Ectodermal cell (in vitro differentiated cells): ENCODE measurements around the gene SLC17A7.

Source experiments
- H3K27ac ChIP-seq: 2 replicates; pipeline ENCODE4 v1.7.0; 2013; ENCODE audit warnings: mild to moderate bottlenecking, low read depth, low read length; ENCODE audit not compliant: insufficient read depth, poor library complexity, severe bottlenecking
- H3K27me3 ChIP-seq: 2 replicates; pipeline ENCODE4 v1.7.0; 2013; ENCODE audit warnings: mild to moderate bottlenecking, low read length; ENCODE audit not compliant: insufficient read depth, control insufficient read depth, poor library complexity, severe bottlenecking
- H3K36me3 ChIP-seq: one replicate; pipeline ENCODE4 v1.7.0; 2013; ENCODE audit warnings: low read length; ENCODE audit not compliant: control insufficient read depth, insufficient read depth
- H3K4me1 ChIP-seq: one replicate; pipeline ENCODE4 v1.7.0; 2013; ENCODE audit warnings: low read length; ENCODE audit not compliant: control insufficient read depth, insufficient read depth
- H3K4me3 ChIP-seq: 2 replicates; pipeline ENCODE4 v1.7.0; 2013; ENCODE audit warnings: low read depth, low read length, control low read depth; ENCODE audit not compliant: insufficient read depth
- H3K9me3 ChIP-seq: 2 replicates; pipeline ENCODE4 v1.7.0; 2013; ENCODE audit warnings: mild to moderate bottlenecking, low read length, moderate library complexity; ENCODE audit not compliant: control insufficient read depth
- WGBS, 2 experiments: methylation state at CpG; one replicate each; pipeline ENCODE4 v1.1.7; 2013; ENCODE audit warnings: missing lambda C conversion rate in 2 of 2; 5-methylcytosine and 5-hydroxymethylcytosine counted together

SLC17A7 gene

DNA sequence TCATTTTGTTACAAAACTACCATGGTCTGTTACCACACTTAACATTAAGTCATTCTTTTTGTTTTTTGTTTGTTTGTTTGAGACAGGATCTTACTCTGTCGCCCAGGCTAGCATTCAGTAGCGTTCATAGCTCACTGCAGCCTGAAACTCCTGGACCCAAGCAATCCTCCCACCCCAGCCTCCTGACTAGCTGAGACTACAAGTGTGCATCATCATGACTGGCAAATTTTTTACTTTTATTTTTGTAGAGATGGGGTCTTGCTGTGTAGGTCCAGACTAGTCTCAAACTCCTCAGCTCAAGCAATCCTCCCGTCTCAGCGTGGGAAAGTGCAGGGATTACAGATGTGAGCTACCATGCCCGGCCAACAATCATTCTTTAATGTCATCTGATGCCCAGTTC, 15.0 kb upstream of the SLC17A7 start:
- H3K27ac ChIP-seq, result no peak overlapping the region
- no peaks in the 10 kb centered on the region for H3K9me3 ChIP-seq
- WGBS, 2 experiments, result 91 to 96% methylated on average over 5 of the region's 5 CpGs
- no peak overlapping the region for H3K4me3 ChIP-seq
- no peaks in the 10 kb centered on the region for H3K27me3 ChIP-seq
- peaks cover 12% of the 10 kb centered on the region for H3K36me3 ChIP-seq
- H3K4me1 ChIP-seq, result no peaks in the 10 kb centered on the region

DNA sequence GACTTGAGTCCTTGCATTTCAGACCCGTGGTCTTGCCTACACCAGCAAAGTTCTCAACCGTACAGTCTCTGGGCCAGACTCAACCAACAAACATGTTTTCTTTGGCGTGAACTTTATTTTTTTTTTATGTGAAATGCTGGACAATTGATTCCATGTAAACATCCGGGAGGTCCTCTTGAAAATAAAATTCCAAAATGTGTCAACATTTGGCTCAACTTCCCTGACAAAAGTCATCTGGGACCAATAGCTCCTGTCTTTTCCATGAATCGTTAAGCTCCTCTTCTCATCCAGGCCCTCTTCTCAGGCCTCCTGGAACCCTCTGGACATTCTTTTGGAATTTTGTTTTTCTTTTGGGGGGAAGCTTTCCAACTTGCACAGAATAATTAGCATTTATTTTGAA, 14.4 kb upstream of the SLC17A7 start:
- H3K4me3 ChIP-seq, result no peak overlapping the region
- H3K36me3 ChIP-seq, result peaks cover 12% of the 10 kb centered on the region
- no peak overlapping the region for H3K27ac ChIP-seq
- no peaks in the 10 kb centered on the region for H3K27me3 ChIP-seq
- H3K9me3 ChIP-seq, result no peaks in the 10 kb centered on the region
- 95% methylated on average over 5 of the region's 5 CpGs for WGBS, 2 experiments
- peaks cover under 1% of the 10 kb centered on the region for H3K4me1 ChIP-seq

DNA sequence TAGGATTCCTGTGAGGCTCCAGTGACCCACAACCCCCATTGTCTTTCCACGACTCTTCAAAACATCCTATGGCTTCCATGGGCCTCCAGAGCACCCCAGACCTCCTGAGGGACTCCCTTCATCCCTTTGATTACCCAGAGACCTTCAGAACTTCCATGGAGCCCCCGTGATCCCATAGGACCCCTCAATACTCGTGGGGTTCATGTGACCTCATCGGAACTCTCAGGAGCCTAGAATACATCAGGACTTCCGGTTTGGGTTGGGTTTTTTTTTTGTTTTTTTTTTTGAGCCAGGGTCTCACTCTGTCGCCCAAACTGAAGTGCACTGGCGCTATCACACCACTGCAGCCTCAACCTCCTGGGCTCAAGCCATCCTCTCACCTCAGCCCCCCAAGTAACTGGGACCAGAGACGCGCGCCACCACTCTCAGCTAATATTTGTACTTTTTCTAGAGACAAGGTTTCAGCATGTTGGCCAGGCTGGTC, 12.5 kb upstream of the SLC17A7 start:
- peak overlapping the region; percentile 93 for H3K27ac ChIP-seq
- no peaks in the 10 kb centered on the region for H3K27me3 ChIP-seq
- H3K9me3 ChIP-seq, result no peaks in the 10 kb centered on the region
- WGBS, 2 experiments, result 43 to 45% methylated on average over 10 of the region's 10 CpGs
- H3K36me3 ChIP-seq, result peaks cover 10% of the 10 kb centered on the region
- peaks cover 6% of the 10 kb centered on the region for H3K4me1 ChIP-seq
- H3K4me3 ChIP-seq, result peak overlapping the region; percentile 88

DNA sequence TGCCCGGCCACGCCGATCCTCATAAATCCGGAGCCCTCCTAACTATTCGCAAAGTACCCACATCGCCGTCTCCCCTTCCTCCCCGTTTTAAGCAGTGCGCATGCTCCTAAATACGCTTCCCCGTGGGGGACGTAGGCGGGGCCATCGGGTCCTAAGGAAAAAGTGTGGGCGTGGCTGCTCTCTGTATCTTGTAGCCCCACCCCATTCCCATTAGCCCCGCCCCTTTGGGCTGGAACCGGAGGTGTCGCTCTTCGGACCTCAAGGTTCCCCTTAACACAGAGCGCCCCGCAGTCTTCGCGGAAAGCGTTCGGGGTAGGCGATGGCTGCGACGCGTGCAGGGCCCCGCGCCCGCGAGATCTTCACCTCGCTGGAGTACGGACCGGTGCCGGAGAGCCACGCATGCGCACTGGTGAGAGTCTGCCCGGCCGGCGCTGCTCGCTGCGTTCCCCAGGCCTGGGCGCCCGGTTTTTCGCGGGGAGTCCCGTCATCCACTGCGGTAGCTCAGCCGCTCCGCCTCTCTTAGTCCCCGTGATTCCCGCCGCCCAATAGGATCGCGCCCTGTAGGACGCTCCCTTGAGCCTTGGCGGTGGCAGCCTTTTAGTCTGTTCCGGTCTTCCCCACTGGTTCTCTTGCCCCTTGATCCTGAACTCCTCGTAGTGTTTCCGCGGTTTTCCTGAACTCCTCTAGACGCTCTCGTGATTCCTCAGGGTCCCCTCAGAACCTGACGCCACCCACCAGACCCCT, 11.9 kb upstream of the SLC17A7 start, which contains the start of gene ALDH16A1:
Gene ALDH16A1, plus strand, starts transcription at position 213 of the 744 bp plus-strand sequence. Its CDS starts 107 bp downstream, at position 320.
- H3K4me1 ChIP-seq, result peaks cover 6% of the 10 kb centered on the region
- no peaks in the 10 kb centered on the region for H3K27me3 ChIP-seq
- H3K36me3 ChIP-seq, result peaks cover 15% of the 10 kb centered on the region
- WGBS, 2 experiments, result 0% methylated on average over 66 of the region's 66 CpGs
- peak within 1 kb of the TSS; percentile 88 for H3K4me3 ChIP-seq
- H3K27ac ChIP-seq, result peak within 1 kb of the TSS; percentile 93
- no peaks in the 10 kb centered on the region for H3K9me3 ChIP-seq

DNA sequence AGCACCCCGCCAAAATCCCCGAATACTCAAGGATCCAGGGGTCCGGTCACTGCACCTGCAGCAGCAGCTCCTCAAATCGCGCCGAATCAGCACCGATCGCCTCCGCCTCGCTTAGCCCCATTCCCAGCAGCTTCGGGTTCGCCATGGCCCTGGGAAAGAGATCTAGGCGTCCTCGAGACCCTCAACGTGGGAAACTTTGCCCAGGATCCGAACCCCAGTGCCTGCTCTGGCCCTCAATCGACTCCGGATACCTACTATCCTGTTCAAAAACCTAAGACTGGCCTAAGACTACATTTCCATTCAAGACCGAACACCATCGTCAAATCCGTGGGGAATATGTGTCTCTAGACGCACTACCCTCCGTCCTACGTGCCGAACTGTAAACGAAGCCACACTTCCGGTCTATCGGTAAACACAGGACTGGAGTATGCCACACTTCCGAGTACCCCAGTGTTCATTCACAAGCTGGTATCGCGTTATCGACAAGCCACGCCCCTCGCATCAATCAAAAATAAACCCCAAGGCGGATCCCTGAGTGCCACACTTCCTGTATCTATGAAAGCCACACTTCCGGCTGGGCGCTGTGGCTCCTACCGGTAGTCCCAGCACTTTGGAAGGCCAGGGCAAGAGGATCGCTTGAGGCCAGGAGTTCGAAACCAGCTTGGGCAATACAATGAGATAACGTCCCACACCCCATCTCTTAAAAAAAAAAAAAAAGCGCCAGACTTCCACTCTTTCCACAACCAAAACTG, 10.3 kb upstream of the SLC17A7 start, which contains the start of gene PIH1D1:
Gene PIH1D1, minus strand, starts transcription at position 385 of the 752 bp plus-strand sequence. Its CDS starts 240 bp downstream, at position 145.
- H3K36me3 ChIP-seq, result peaks cover 19% of the 10 kb centered on the region
- no peaks in the 10 kb centered on the region for H3K27me3 ChIP-seq
- H3K27ac ChIP-seq, result peak within 1 kb of the TSS; percentile 93
- H3K9me3 ChIP-seq, result no peaks in the 10 kb centered on the region
- H3K4me3 ChIP-seq, result peak within 1 kb of the TSS; percentile 96
- H3K4me1 ChIP-seq, result peaks cover 6% of the 10 kb centered on the region
- WGBS, 2 experiments, result 0 to 1% methylated on average over 42 of the region's 42 CpGs

DNA sequence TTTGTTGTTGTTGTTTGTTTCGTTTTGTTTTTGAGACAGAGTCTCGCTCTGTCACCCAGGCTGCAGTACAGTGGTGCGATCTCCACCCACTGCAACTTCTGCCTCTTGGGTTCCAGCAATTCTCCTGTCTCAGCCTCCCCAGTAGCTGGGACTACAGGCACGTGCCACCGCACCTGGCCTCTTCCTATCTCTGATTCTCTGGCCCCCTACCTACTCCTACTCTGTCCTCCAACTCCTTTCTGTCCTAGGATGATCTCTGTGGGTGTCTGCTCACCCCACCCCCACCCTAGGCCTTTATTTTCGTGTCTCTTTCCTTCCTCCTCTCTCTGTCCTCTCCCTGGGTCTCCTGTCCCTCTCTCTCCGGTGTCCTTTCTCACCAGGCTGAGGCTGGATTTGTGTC, 9.1 kb upstream of the SLC17A7 start:
- Histone ChIP-seq H3K4me1 (peaks cover 6% of the 10 kb centered on the region), H3K9me3 (no peaks in the 10 kb centered on the region), H3K27ac (no peak overlapping the region), H3K36me3 (peaks cover 19% of the 10 kb centered on the region), H3K27me3 (no peaks in the 10 kb centered on the region), H3K4me3 (peak overlapping the region; percentile 96)
- 91 to 94% methylated on average over 7 of the region's 7 CpGs for WGBS, 2 experiments

DNA sequence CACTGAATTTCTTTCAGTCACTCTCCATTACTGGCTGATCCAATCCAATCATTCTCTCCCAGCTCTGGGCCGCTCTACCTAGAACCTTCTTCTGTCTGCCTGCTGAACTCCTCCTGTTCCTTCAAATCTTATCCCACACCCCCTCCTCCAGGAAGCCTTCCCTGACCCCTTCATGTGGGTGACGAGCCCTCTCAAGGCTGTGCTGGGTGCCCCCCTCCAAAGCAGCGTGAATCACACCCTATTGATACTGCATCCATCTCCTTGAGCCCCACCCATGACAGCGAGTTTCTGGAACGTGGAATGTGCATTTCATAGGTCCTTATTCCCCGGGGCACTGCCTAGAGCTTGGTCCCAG, 7.1 kb upstream of the SLC17A7 start:
- no peak overlapping the region for H3K27ac ChIP-seq
- H3K27me3 ChIP-seq, result no peaks in the 10 kb centered on the region
- no peak overlapping the region for H3K4me3 ChIP-seq
- WGBS, 2 experiments, result 94 to 96% methylated on average over 6 of the region's 6 CpGs
- H3K4me1 ChIP-seq, result peaks cover 6% of the 10 kb centered on the region
- peaks cover 19% of the 10 kb centered on the region for H3K36me3 ChIP-seq
- no peaks in the 10 kb centered on the region for H3K9me3 ChIP-seq

DNA sequence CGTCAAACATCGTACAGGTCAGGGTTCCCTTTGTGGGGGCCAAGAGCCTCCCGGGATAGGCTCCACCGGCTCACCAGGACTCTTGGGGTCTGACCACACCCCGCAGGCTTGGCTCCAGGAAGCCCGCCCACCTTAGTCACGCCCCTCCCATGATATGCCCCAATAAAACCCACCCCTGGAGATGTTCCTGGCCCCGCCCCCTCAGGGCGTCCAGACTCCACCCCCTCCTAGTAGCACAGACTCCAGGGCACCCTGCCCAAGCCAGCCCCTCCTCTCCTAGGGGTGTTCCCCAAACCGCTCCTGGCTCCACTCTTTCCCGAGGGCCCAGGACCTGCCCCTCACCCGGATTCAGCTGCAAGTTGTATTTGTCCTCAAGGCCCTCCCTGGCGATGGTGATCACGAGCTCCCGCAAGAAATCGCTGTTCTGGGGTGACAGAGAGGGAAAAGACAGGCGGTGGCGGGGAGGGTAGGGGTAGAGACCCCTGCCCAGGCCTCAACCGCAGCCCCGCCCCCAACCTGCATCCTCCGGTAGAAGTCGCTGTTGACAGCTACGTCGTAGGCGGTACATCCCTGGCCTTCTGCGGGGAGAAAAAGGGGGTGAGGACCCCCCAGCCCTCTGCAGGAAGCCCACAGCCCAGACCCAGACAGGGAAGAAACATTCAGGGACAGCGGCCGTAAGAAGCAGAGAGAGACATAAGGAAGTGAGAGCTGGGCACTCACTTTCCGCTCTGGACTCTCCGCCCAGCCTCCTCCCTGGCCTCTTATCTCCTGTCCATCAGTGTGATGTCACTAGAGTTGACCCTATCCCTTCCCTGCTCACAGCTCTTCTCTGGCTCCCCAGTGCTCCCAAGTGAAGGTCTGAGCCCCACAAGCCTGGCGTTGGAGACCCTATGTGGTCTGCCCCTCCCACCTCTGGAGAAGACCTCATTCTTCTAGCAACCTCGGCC, 6.4 kb upstream of the SLC17A7 start:
- Histone ChIP-seq H3K4me1 (peaks cover 6% of the 10 kb centered on the region), H3K27me3 (peaks cover under 1% of the 10 kb centered on the region), H3K4me3 (no peak overlapping the region), H3K27ac (no peak overlapping the region), H3K9me3 (no peaks in the 10 kb centered on the region), H3K36me3 (peaks cover 19% of the 10 kb centered on the region)
- WGBS, 2 experiments, result 89 to 92% methylated on average over 32 of the region's 32 CpGs

DNA sequence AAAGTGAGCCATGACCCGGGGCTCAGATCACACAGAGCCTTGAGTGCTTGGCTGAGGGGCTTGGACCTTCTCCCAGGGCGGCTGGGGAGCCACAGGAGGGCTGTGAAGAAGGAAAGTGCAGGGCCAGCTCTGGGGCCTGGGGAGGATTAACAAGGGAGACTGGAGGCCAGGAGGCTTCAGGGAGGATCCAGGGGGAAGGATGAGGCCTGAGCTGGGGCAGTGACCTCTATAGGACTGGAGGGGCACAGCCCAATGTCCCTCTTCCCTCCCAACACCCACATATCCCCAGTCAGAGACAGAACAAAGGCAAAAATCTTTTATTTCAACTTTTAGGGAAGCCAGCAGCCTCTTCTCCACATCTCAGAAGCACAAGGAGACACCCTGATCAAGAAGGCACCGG, 4.7 kb upstream of the SLC17A7 start:
- Histone ChIP-seq H3K36me3 (peaks cover 19% of the 10 kb centered on the region), H3K4me1 (peaks cover 15% of the 10 kb centered on the region), H3K27ac (no peak overlapping the region), H3K4me3 (no peak overlapping the region), H3K27me3 (peaks cover 18% of the 10 kb centered on the region), H3K9me3 (no peaks in the 10 kb centered on the region)
- WGBS, 2 experiments, result 77 to 82% methylated on average over 3 of the region's 3 CpGs
